H1 (cell line): ENCODE data around the gene EFNA3. TPM values are rescaled to one million over a fixed set of nuclear protein-coding genes. Genes with fewer than 3 reads are reported as not detected.
A peak's percentile ranks its signal among the peaks of the same experiment; 100 is the strongest.

Experiments
- CHD2 ChIP-seq: IDR thresholded peaks from 2 replicates; pipeline ENCODE4 v1.6.1; 2012; ENCODE audit warnings: low read length, improper control_type of control experiment
- CREB1 ChIP-seq: IDR thresholded peaks from 2 replicates; pipeline ENCODE4 v1.6.1; 2012; ENCODE audit warnings: inconsistent platforms
- CTBP2 ChIP-seq: IDR thresholded peaks from 2 replicates; pipeline ENCODE4 v1.7.0; 2011; ENCODE audit warnings: borderline replicate concordance, mild to moderate bottlenecking, moderate library complexity, mixed read lengths, low read length; ENCODE audit not compliant: insufficient read depth, insufficient read length
- EGR1 ChIP-seq: IDR thresholded peaks from 2 replicates; pipeline ENCODE4 v1.6.1; 2011; ENCODE audit warnings: low read depth, low read length, borderline replicate concordance
- GABPA ChIP-seq: IDR thresholded peaks from 2 replicates; pipeline ENCODE4 v1.6.1; 2011; ENCODE audit warnings: mild to moderate bottlenecking, low read length, moderate library complexity, borderline replicate concordance; ENCODE audit not compliant: insufficient read depth
- JUND ChIP-seq: IDR thresholded peaks from 2 replicates; pipeline ENCODE4 v1.6.1; 2011; ENCODE audit warnings: mild to moderate bottlenecking, improper control_type of control experiment, low read length
- KDM1A ChIP-seq: fragments of 200-600, 300-600 bp; sonication (generic); IDR thresholded peaks from 2 replicates; pipeline ENCODE4 v1.7.1; 2016; ENCODE audit warnings: mild to moderate bottlenecking, low read length, borderline replicate concordance
- KDM5A ChIP-seq: fragments of 200-600 bp; IDR thresholded peaks from 2 replicates; pipeline ENCODE4 v1.7.1; 2012; ENCODE audit warnings: mild to moderate bottlenecking, low read length, inconsistent platforms, mixed read lengths
- POLR2A ChIP-seq, 2 experiments: IDR thresholded peaks; 1 replicate in 1 of 2; 2 replicates in 1 of 2; pipeline ENCODE4 v1.6.1; 2011; ENCODE audit warnings: low read depth in 2 of 2, low read length in 2 of 2, mild to moderate bottlenecking in 2 of 2; ENCODE audit errors: control extremely low read depth in 1 of 2
- RBBP5 ChIP-seq: IDR thresholded peaks from 2 replicates; pipeline ENCODE4 v1.7.1; 2012; ENCODE audit warnings: low read depth, mild to moderate bottlenecking, inconsistent platforms, low read length, moderate library complexity, borderline replicate concordance
- RFX5 ChIP-seq: IDR thresholded peaks from 2 replicates; pipeline ENCODE4 v1.6.1; 2011; ENCODE audit warnings: low read depth, low read length, improper control_type of control experiment, borderline replicate concordance
- SP1 ChIP-seq: IDR thresholded peaks from 2 replicates; pipeline ENCODE4 v1.6.1; 2011; ENCODE audit warnings: low read depth, low read length
- SP2 ChIP-seq: IDR thresholded peaks from 2 replicates; pipeline ENCODE4 v1.6.1; 2012; ENCODE audit warnings: mild to moderate bottlenecking, low read length, inconsistent platforms
- SP4 ChIP-seq: IDR thresholded peaks from 2 replicates; pipeline ENCODE4 v1.6.1; 2012; ENCODE audit warnings: low read length, inconsistent platforms
- SUZ12 ChIP-seq: fragments of 200-600 bp; sonication (generic); IDR thresholded peaks from 2 replicates; pipeline ENCODE4 v1.6.1; 2012; ENCODE audit warnings: mild to moderate bottlenecking, inconsistent platforms, low read length, moderate library complexity, mixed read lengths
- polyA plus RNA-seq, 7 experiments: library from polyadenylated mRNA; depleted of rRNA in 3 of 7; stranded (reverse) in 5 of 7; unstranded in 2 of 7; fragments of >200 nt in 5 of 7; fragments of 200-250 nt in 2 of 7; gene quantifications; 1 replicate in 5 of 7; 2 replicates in 1 of 7; 4 replicates in 1 of 7; pipeline versions ENCODE4 v1.2.1 to v1.2.3, GENCODE V29; 2011 to 2013; ENCODE audit warnings: missing spikeins in 2 of 7, mixed read lengths in 2 of 7
- total RNA-seq: library from RNA; stranded (reverse); fragmentation: NEBNext Ultra II Directional; extraction: Animal tissue kit (Norgen Biotek cat#: 25700); gene quantifications from 2 replicates; pipeline ENCODE4 v1.2.1, GENCODE V29; 2021
- TF ChIP-seq, protein P1 (sequence below): IDR thresholded peaks from 2 replicates; pipeline ENCODE4 v1.6.1; 2012; ENCODE audit warnings: low read length, inconsistent platforms
- TF ChIP-seq, protein P2 (sequence below): IDR thresholded peaks from 2 replicates; pipeline ENCODE4 v1.6.1; 2011; ENCODE audit warnings: low read depth, mild to moderate bottlenecking, low read length; ENCODE audit not compliant: insufficient read depth
- TF ChIP-seq, protein P3 (sequence below): IDR thresholded peaks from 2 replicates; pipeline ENCODE4 v1.6.1; 2012; ENCODE audit warnings: inconsistent platforms
- TF ChIP-seq, protein P4 (sequence below), 3 experiments: IDR thresholded peaks; 1 replicate in 2 of 3; 2 replicates in 1 of 3; pipeline versions ENCODE4 v1.5.1 to v1.6.1; 2011; ENCODE audit warnings: low read length in 3 of 3, mild to moderate bottlenecking in 3 of 3, inconsistent platforms in 2 of 3, low read depth in 1 of 3, moderate library complexity in 1 of 3; ENCODE audit not compliant: insufficient read depth in 1 of 3; ENCODE audit errors: control extremely low read depth in 1 of 3

Gene EFNA3
- total and polyA plus RNA-seq, 2 of the 8 experiments (the other 6 are each of a cell fraction or from before 2014, with no cell fraction given) = 10.8 to 13.8 TPM

DNA sequence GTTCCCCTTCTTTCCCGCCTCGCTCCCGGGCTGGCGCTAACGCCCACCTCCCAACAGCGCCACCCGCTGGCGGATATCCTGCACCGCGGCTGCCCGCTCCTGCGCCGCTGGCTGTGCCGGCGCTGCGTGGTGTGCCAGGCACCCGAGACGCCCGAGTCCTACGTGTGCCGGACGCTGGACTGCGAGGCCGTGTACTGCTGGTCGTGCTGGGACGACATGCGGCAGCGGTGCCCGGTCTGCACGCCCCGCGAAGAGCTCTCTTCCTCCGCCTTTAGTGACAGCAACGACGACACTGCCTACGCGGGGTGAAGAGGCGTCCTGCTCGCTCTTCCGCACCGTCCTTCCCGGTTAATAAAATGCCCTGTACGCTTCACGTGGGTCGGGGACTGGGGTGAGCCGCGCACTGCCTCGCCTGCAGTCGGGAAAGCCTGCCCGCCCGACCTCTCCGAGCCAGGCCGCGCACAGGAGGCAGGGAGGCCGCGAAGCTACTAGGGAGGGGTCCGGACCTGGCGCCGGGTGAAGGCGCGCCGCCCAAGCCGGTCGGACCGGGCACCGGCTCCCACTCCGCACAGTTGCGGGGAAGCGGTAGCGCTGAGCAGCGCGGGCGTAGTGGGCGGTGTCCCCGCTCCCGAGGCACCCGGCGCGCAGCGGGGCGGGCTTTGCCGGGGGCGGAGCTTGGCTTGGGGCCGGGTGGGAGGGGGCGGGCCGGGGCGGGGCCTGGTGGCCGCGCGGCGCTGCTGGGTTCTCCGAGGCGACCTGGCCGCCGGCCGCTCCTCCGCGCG lies 27.9 kb upstream of the EFNA3 start, which contains the start of gene ADAM15 (continued):
- TF ChIP-seq CREB1 (peak; percentile 58; the same call in 1 of the 2 replicates), RFX5 (no peak), SUZ12 (peak; percentile 2; the same call in 1 of the 2 replicates), KDM5A (no peak), POLR2A (IDR thresholded peaks at IDR 0.05; ENCODE audit: control extremely low read depth in 1 of 2, low read depth in 2 of 2, low read length in 2 of 2) (no peak), JUND (no peak), CTBP2 (peak; percentile 74), GABPA (peak; percentile 52; the same call in 1 of the 2 replicates), RBBP5 (0 out of 2 replicates have a peak, but pooled peaks have one; percentile 28), SP4 (peak; percentile 79; the same call in 1 of the 2 replicates), CHD2 (no peak), EGR1 (peak; percentile 51; the same call in 1 of the 2 replicates), KDM1A (no peak), SP1 (peak; percentile 70; the same call in 1 of the 2 replicates), SP2 (no peak)
- TF ChIP-seq, protein P1, sequence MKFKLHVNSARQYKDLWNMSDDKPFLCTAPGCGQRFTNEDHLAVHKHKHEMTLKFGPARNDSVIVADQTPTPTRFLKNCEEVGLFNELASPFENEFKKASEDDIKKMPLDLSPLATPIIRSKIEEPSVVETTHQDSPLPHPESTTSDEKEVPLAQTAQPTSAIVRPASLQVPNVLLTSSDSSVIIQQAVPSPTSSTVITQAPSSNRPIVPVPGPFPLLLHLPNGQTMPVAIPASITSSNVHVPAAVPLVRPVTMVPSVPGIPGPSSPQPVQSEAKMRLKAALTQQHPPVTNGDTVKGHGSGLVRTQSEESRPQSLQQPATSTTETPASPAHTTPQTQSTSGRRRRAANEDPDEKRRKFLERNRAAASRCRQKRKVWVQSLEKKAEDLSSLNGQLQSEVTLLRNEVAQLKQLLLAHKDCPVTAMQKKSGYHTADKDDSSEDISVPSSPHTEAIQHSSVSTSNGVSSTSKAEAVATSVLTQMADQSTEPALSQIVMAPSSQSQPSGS = 0 out of 2 replicates have a peak, but pooled peaks have one; percentile 37
- TF ChIP-seq, protein P2, sequence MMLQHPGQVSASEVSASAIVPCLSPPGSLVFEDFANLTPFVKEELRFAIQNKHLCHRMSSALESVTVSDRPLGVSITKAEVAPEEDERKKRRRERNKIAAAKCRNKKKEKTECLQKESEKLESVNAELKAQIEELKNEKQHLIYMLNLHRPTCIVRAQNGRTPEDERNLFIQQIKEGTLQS = no peak
- TF ChIP-seq, protein P3, sequence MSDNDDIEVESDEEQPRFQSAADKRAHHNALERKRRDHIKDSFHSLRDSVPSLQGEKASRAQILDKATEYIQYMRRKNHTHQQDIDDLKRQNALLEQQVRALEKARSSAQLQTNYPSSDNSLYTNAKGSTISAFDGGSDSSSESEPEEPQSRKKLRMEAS = peak; percentile 83
- TF ChIP-seq, protein P4, sequence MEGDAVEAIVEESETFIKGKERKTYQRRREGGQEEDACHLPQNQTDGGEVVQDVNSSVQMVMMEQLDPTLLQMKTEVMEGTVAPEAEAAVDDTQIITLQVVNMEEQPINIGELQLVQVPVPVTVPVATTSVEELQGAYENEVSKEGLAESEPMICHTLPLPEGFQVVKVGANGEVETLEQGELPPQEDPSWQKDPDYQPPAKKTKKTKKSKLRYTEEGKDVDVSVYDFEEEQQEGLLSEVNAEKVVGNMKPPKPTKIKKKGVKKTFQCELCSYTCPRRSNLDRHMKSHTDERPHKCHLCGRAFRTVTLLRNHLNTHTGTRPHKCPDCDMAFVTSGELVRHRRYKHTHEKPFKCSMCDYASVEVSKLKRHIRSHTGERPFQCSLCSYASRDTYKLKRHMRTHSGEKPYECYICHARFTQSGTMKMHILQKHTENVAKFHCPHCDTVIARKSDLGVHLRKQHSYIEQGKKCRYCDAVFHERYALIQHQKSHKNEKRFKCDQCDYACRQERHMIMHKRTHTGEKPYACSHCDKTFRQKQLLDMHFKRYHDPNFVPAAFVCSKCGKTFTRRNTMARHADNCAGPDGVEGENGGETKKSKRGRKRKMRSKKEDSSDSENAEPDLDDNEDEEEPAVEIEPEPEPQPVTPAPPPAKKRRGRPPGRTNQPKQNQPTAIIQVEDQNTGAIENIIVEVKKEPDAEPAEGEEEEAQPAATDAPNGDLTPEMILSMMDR (IDR thresholded peaks at IDR 0.05; ENCODE audit: control extremely low read depth in 1 of 3, insufficient read depth in 1 of 3, low read depth in 1 of 3, low read length in 3 of 3) = peak; percentile 94 to 98 (median 97)
